Erythroblast (primary cell): Measurements from ENCODE around the gene NELFCD.

ENCODE experiments used
- GATA1 ChIP-seq: IDR thresholded peaks from 2 replicates; pipeline ENCODE4 v1.6.1; 2011; ENCODE audit warnings: low read depth, mild to moderate bottlenecking, control low read depth, low read length, moderate library complexity
- POLR2A ChIP-seq: IDR thresholded peaks from 2 replicates; pipeline ENCODE4 v1.6.1; 2011; ENCODE audit warnings: mild to moderate bottlenecking, low read length

DNA sequence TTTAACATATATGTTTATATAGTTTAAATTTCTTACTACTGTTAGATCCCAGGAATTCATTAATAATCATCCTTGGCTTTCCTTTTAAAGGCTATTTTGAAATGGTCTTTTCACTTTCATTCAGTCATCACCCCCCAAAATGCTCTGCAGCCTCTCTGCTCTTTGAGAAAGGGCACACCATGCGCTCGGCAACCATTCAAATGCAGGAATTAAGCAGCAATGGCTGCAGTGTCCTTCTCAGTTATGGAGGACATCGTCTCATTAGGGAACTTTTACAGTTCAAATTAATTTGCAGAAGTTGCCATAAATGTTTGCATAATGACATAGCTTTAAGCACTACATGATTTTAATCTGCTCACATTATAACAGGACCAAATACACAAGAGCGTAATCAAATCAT lies 44.5 kb downstream of the NELFCD start:
- TF ChIP-seq POLR2A, result no peak
- no peak for TF ChIP-seq GATA1
